ENCODE results near the gene CD3G. TPM values are rescaled to one million over a fixed set of nuclear protein-coding genes. Genes with fewer than 3 reads are reported as not detected.

Gene CD3G
- total RNA-seq, 2 donors from 2014 or later: 0.24 TPM; not detected in 1

- Histone ChIP-seq H3K9me3 (no peaks in the 10 kb centered on the region), H3K4me3 (no peak overlapping the region), H3K27ac (no peak overlapping the region), H3K4me1 (no peaks in the 10 kb centered on the region), H3K36me3 (peaks cover 87% of the 10 kb centered on the region), H3K27me3 (no peaks in the 10 kb centered on the region)
- no peak for DNase-seq (ENCODE audit: low spot score)
- no peak for TF ChIP-seq CTCF (IDR thresholded peaks at IDR 0.05)
These were observed 36.4 kb downstream of the CD3G start for GRCh38 chr11:118380571-118380970.

DNA sequence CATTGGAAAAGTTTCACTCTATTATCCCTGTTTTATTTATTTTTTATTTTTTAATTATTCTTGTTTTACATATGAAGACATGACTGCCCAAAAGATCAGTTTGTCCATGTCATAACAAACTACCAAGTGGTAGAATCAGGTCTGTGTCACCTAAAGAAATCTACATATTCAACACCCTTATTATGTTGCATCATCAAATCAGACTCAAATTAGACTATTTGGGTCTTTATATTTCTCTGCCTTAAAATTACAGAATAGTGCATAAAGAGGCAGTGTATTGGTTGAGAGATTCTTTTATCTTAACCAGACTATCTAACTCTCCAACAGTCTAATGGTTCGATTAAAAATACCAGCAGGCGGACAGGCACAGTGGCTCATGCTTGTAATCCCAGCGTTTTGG is 38.8 kb downstream of the CD3G start:
- Histone ChIP-seq H3K27me3 (no peaks in the 10 kb centered on the region), H3K4me1 (no peaks in the 10 kb centered on the region), H3K9me3 (no peaks in the 10 kb centered on the region), H3K36me3 (peaks cover 94% of the 10 kb centered on the region), H3K4me3 (no peak overlapping the region), H3K27ac (no peak overlapping the region)
- DNase-seq (ENCODE audit: low spot score): no peak
- no peak for TF ChIP-seq CTCF (IDR thresholded peaks at IDR 0.05)

- Histone ChIP-seq H3K27ac (no peak overlapping the region), H3K27me3 (no peaks in the 10 kb centered on the region), H3K9me3 (no peaks in the 10 kb centered on the region), H3K4me1 (no peaks in the 10 kb centered on the region), H3K4me3 (no peak overlapping the region), H3K36me3 (peaks cover 99% of the 10 kb centered on the region)
- DNase-seq (ENCODE audit: low spot score): no peak
- TF ChIP-seq CTCF (IDR thresholded peaks at IDR 0.05): no peak
These were observed 39.5 kb downstream of the CD3G start for GRCh38 chr11:118383657-118384056.

- no peaks in the 10 kb centered on the region for H3K9me3 ChIP-seq
- no peak overlapping the region for H3K4me3 ChIP-seq
- no peak for TF ChIP-seq CTCF (IDR thresholded peaks at IDR 0.05)
- DNase-seq (ENCODE audit: low spot score): no peak
- H3K27me3 ChIP-seq: no peaks in the 10 kb centered on the region
- H3K4me1 ChIP-seq: peaks cover 0 to 7% of the 10 kb centered on the region in 2 donors
- H3K36me3 ChIP-seq: peaks cover 60% of the 10 kb centered on the region
- H3K27ac ChIP-seq: no peak overlapping the region
These were observed 52.0 kb downstream of the CD3G start for GRCh38 chr11:118396097-118396501.

GRCh38 chr11:118397448-118397847 is 53.3 kb downstream of the CD3G start:
- peaks cover 0 to 9% of the 10 kb centered on the region in 2 donors for H3K4me1 ChIP-seq
- no peak for DNase-seq (ENCODE audit: low spot score)

More at GRCh38 chr11:118397448-118397847, 53.3 kb downstream of the CD3G start:
- H3K4me3 ChIP-seq: no peak overlapping the region
- H3K9me3 ChIP-seq: no peaks in the 10 kb centered on the region
- no peak overlapping the region for H3K27ac ChIP-seq
- TF ChIP-seq CTCF (IDR thresholded peaks at IDR 0.05): no peak
- no peaks in the 10 kb centered on the region for H3K27me3 ChIP-seq
- H3K36me3 ChIP-seq: peaks cover 48% of the 10 kb centered on the region
